Right cardiac atrium (tissue), 5 donors: ENCODE results near the gene NKAIN1. TPM values are rescaled to one million over a fixed set of nuclear protein-coding genes. Genes with fewer than 3 reads are reported as not detected.

Experiments used
- ATAC-seq, 2 donors: fragments of 200-7000 bp; cut with Tn5 transposase; one replicate each; pipeline versions ENCODE4 v1.8.0 to v1.9.1; 2020; ENCODE audit warnings: moderate library complexity in 2 of 2, mild to moderate bottlenecking in 1 of 2
- DNase-seq, 3 donors: peaks; one replicate each; pipeline ENCODE4 v3.0.0-alpha.2; 2020
- H3K27ac ChIP-seq: one replicate; pipeline ENCODE4 v1.5.1; 2013; ENCODE audit warnings: mild to moderate bottlenecking, low read length, control low read depth, moderate library complexity
- H3K27me3 ChIP-seq: one replicate; pipeline ENCODE4 v1.6.1; 2013; ENCODE audit not compliant: control insufficient read depth, insufficient read depth
- H3K4me1 ChIP-seq: one replicate; pipeline ENCODE4 v1.6.1; 2013; ENCODE audit warnings: low read length; ENCODE audit not compliant: control insufficient read depth, insufficient read depth
- H3K4me3 ChIP-seq: one replicate; pipeline ENCODE4 v1.5.1; 2013; ENCODE audit warnings: low read length, control low read depth
- H3K9me3 ChIP-seq: one replicate; pipeline ENCODE4 v1.6.1; 2013; ENCODE audit warnings: low read length; ENCODE audit not compliant: control insufficient read depth
- WGBS: extraction: QIAGEN DNeasy Blood & Tissue Kit; methylation state at CpG from one replicate; pipeline ENCODE4 v1.1.7; 2013; 5-methylcytosine and 5-hydroxymethylcytosine counted together
- intact Hi-C, 4 donors: fragments of 100-400 bp; cut with DNase I; formaldehyde crosslinking; loops; one replicate each; pipeline versions ENCODE4 v1.11.0 to v1.14.0; 2022 to 2023
- polyA plus RNA-seq: library from polyadenylated mRNA; stranded (reverse); fragments of 200-250 nt; gene quantifications from one replicate; pipeline ENCODE4 v1.2.3, GENCODE V29; 2013
- total RNA-seq, 4 donors: library from RNA; stranded (reverse); fragmentation: NEBNext Ultra II Directional; extraction: Animal tissue kit (Norgen Biotek cat#: 25700); gene quantifications; one replicate each; pipeline ENCODE4 v1.2.1, GENCODE V29; 2021
- donor health status: healthy with polysubstance abuse.
- donor health status: DM: no; HTN: yes; CAD: no.
- donor health status: DM: no; HTN: no; CAD: no.
- donor health status: DM: no; HTN: yes; CAD: no; lungs with severe emphysema.
- donor health status: DM: yes; HTN: yes; CAD: no.

NKAIN1 gene
- total and polyA plus RNA-seq, 5 donors, result 0.02 TPM; not detected in 4

GRCh38 chr1:31259746-31260145, 20.1 kb upstream of the NKAIN1 start:
- intact Hi-C loops, result loop anchor here in 1 of 4 donors (10.0 kb wide), 1 partner anchor 65 kb away; no protein-coding TSS in a partner anchor
- Histone ChIP-seq H3K9me3 (no peaks in the 10 kb centered on the region), H3K27ac (no peak overlapping the region), H3K27me3 (no peaks in the 10 kb centered on the region), H3K4me3 (no peak overlapping the region), H3K4me1 (peaks cover 2% of the 10 kb centered on the region)
- DNase-seq (no peak), ATAC-seq (no peak)
- 88% methylated on average over 3 of the region's 3 CpGs for WGBS

- H3K4me1 ChIP-seq, result no peaks in the 10 kb centered on the region
- intact Hi-C loops, result loop anchor here in 1 of 4 donors (10.0 kb wide), 1 partner anchor 64 kb away; no protein-coding TSS in a partner anchor
- DNase-seq, result no peak
- no peak overlapping the region for H3K4me3 ChIP-seq
- no peaks in the 10 kb centered on the region for H3K27me3 ChIP-seq
- no peak overlapping the region for H3K27ac ChIP-seq
- H3K9me3 ChIP-seq, result no peaks in the 10 kb centered on the region
- ATAC-seq, result no peak
- 93% methylated on average over 1 of the region's 1 CpG for WGBS
These were observed 18.9 kb upstream of the NKAIN1 start for GRCh38 chr1:31258581-31258980.

GRCh38 chr1:31257213-31257612, 17.5 kb upstream of the NKAIN1 start:
- no peak for DNase-seq
- H3K4me3 ChIP-seq, result no peak overlapping the region
- no peaks in the 10 kb centered on the region for H3K27me3 ChIP-seq
- 95% methylated on average over 1 of the region's 1 CpG for WGBS
- H3K4me1 ChIP-seq, result no peaks in the 10 kb centered on the region
- H3K9me3 ChIP-seq, result no peaks in the 10 kb centered on the region
- no peak overlapping the region for H3K27ac ChIP-seq
- ATAC-seq, result no peak
- intact Hi-C loops, result loop anchor here in 1 of 4 donors (10.0 kb wide), 1 partner anchor 62 kb away; no protein-coding TSS in a partner anchor

GRCh38 chr1:31249854-31250253, 10.2 kb upstream of the NKAIN1 start:
- no peaks in the 10 kb centered on the region for H3K4me1 ChIP-seq
- no peak overlapping the region for H3K27ac ChIP-seq
- intact Hi-C loops, result loop anchor here in 1 of 4 donors (10.0 kb wide), 1 partner anchor 55 kb away; no protein-coding TSS in a partner anchor
- H3K27me3 ChIP-seq, result no peaks in the 10 kb centered on the region
- WGBS, result 84% methylated on average over 3 of the region's 3 CpGs
- ATAC-seq, result no peak
- no peak for DNase-seq
- H3K9me3 ChIP-seq, result no peaks in the 10 kb centered on the region
- H3K4me3 ChIP-seq, result no peak overlapping the region

GRCh38 chr1:31248276-31248675, 8.6 kb upstream of the NKAIN1 start:
- no peak overlapping the region for H3K27ac ChIP-seq
- no peak for ATAC-seq
- no peak overlapping the region for H3K4me3 ChIP-seq
- intact Hi-C loops, result no loop called here
- 89% methylated on average over 4 of the region's 4 CpGs for WGBS
- no peak for DNase-seq
- no peaks in the 10 kb centered on the region for H3K27me3 ChIP-seq
- H3K4me1 ChIP-seq, result no peaks in the 10 kb centered on the region
- no peaks in the 10 kb centered on the region for H3K9me3 ChIP-seq

GRCh38 chr1:31244326-31244725, 4.6 kb upstream of the NKAIN1 start:
- no peak for DNase-seq
- intact Hi-C loops, result no loop called here
- H3K4me3 ChIP-seq, result no peak overlapping the region
- ATAC-seq, result no peak
- no peaks in the 10 kb centered on the region for H3K27me3 ChIP-seq
- WGBS, result 66% methylated on average over 4 of the region's 4 CpGs
- no peaks in the 10 kb centered on the region for H3K9me3 ChIP-seq
- H3K27ac ChIP-seq, result no peak overlapping the region
- H3K4me1 ChIP-seq, result no peaks in the 10 kb centered on the region

GRCh38 chr1:31243501-31244286, 4.0 kb upstream of the NKAIN1 start:
- no peak for ATAC-seq
- WGBS, result 59% methylated on average over 10 of the region's 10 CpGs
- no peak for DNase-seq
- Histone ChIP-seq H3K4me1 (no peaks in the 10 kb centered on the region), H3K4me3 (no peak overlapping the region), H3K27ac (no peak overlapping the region), H3K27me3 (no peaks in the 10 kb centered on the region), H3K9me3 (no peaks in the 10 kb centered on the region)
- intact Hi-C loops, result no loop called here

GRCh38 chr1:31241321-31241720, 1.6 kb upstream of the NKAIN1 start:
- no peaks in the 10 kb centered on the region for H3K9me3 ChIP-seq
- no peak for ATAC-seq
- H3K27ac ChIP-seq, result no peak overlapping the region
- intact Hi-C loops, result no loop called here
- no peak for DNase-seq
- H3K4me3 ChIP-seq, result no peak overlapping the region
- 60% methylated on average over 8 of the region's 8 CpGs for WGBS
- no peaks in the 10 kb centered on the region for H3K4me1 ChIP-seq
- H3K27me3 ChIP-seq, result no peaks in the 10 kb centered on the region

- DNase-seq (no peak), ATAC-seq (peak; percentile 24 to 26)
- H3K4me1 ChIP-seq, result no peaks in the 10 kb centered on the region
- under 1% methylated on average over 56 of the region's 56 CpGs for WGBS
- H3K27me3 ChIP-seq, result peaks cover 3% of the 10 kb centered on the region
- no peaks in the 10 kb centered on the region for H3K9me3 ChIP-seq
- intact Hi-C loops, result no loop called here
- H3K27ac ChIP-seq, result no peak overlapping the region
- peak overlapping the region; percentile 37 for H3K4me3 ChIP-seq
These were observed 587 bp downstream of the NKAIN1 start for GRCh38 chr1:31238986-31239613.

- Histone ChIP-seq H3K4me3 (no peak overlapping the region), H3K27me3 (peaks cover 3% of the 10 kb centered on the region), H3K27ac (no peak overlapping the region), H3K9me3 (no peaks in the 10 kb centered on the region), H3K4me1 (no peaks in the 10 kb centered on the region)
- intact Hi-C loops, result no loop called here
- WGBS, result 25% methylated on average over 4 of the region's 4 CpGs
- no peak for DNase-seq
- no peak for ATAC-seq
These were observed 1.1 kb downstream of the NKAIN1 start for GRCh38 chr1:31238612-31238985.

- ATAC-seq (no peak), DNase-seq (no peak)
- no peaks in the 10 kb centered on the region for H3K9me3 ChIP-seq
- intact Hi-C loops, result no loop called here
- no peak overlapping the region for H3K27ac ChIP-seq
- peaks cover 3% of the 10 kb centered on the region for H3K27me3 ChIP-seq
- WGBS, result 63% methylated on average over 4 of the region's 4 CpGs
- H3K4me3 ChIP-seq, result no peak overlapping the region
- H3K4me1 ChIP-seq, result no peaks in the 10 kb centered on the region
These were observed 4.8 kb downstream of the NKAIN1 start for GRCh38 chr1:31234870-31235269.
